ENCODE measurements around the gene NTM.

NTM gene

GRCh38 chr11:131868629-131869507 is 498.5 kb downstream of the NTM start:
- Histone ChIP-seq H3K4me3 (ENCODE audit: extremely low read depth, insufficient read depth, low read length, poor library complexity, severe bottlenecking) (no peak overlapping the region), H3K36me3 (ENCODE audit: control insufficient read depth, insufficient read depth, low read length) (no peaks in the 10 kb centered on the region), H3K4me1 (ENCODE audit: control insufficient read depth, insufficient read depth, low read length, poor library complexity, severe bottlenecking) (peaks cover 18% of the 10 kb centered on the region), H3K27ac (ENCODE audit: low read depth, low read length, severe bottlenecking) (no peak overlapping the region), H3K9me3 (ENCODE audit: control insufficient read depth, low read length) (no peaks in the 10 kb centered on the region)
- WGBS, 2 experiments (ENCODE audit: insufficient coverage in 2 of 2) = 84 to 91% methylated on average over 8 to 10 of the region's 18 CpGs

- H3K27ac ChIP-seq (ENCODE audit: low read depth, low read length, severe bottlenecking) = no peak overlapping the region
- no peaks in the 10 kb centered on the region for H3K9me3 ChIP-seq (ENCODE audit: control insufficient read depth, low read length)
- peaks cover 18% of the 10 kb centered on the region for H3K4me1 ChIP-seq (ENCODE audit: control insufficient read depth, insufficient read depth, low read length, poor library complexity, severe bottlenecking)
- H3K4me3 ChIP-seq (ENCODE audit: extremely low read depth, insufficient read depth, low read length, poor library complexity, severe bottlenecking) = no peak overlapping the region
- no peaks in the 10 kb centered on the region for H3K36me3 ChIP-seq (ENCODE audit: control insufficient read depth, insufficient read depth, low read length)
- WGBS, 2 experiments (ENCODE audit: insufficient coverage in 2 of 2) = 100% methylated on average over 1 of the region's 2 CpGs
These were observed 499.9 kb downstream of the NTM start for GRCh38 chr11:131870305-131870704.

- Histone ChIP-seq H3K36me3 (ENCODE audit: control insufficient read depth, insufficient read depth, low read length) (no peaks in the 10 kb centered on the region), H3K27ac (ENCODE audit: low read depth, low read length, severe bottlenecking) (no peak overlapping the region), H3K9me3 (ENCODE audit: control insufficient read depth, low read length) (no peaks in the 10 kb centered on the region), H3K4me1 (ENCODE audit: control insufficient read depth, insufficient read depth, low read length, poor library complexity, severe bottlenecking) (peaks cover 18% of the 10 kb centered on the region), H3K4me3 (ENCODE audit: extremely low read depth, insufficient read depth, low read length, poor library complexity, severe bottlenecking) (no peak overlapping the region)
- WGBS, 2 experiments (ENCODE audit: insufficient coverage in 2 of 2) = 88 to 100% methylated on average over 1 to 2 of the region's 2 CpGs
These were observed 500.6 kb downstream of the NTM start for GRCh38 chr11:131871006-131871405.

- no peak overlapping the region for H3K27ac ChIP-seq (ENCODE audit: low read depth, low read length, severe bottlenecking)
- no peaks in the 10 kb centered on the region for H3K9me3 ChIP-seq (ENCODE audit: control insufficient read depth, low read length)
- no peak overlapping the region for H3K4me3 ChIP-seq (ENCODE audit: extremely low read depth, insufficient read depth, low read length, poor library complexity, severe bottlenecking)
- H3K4me1 ChIP-seq (ENCODE audit: control insufficient read depth, insufficient read depth, low read length, poor library complexity, severe bottlenecking) = peaks cover 9% of the 10 kb centered on the region
- H3K36me3 ChIP-seq (ENCODE audit: control insufficient read depth, insufficient read depth, low read length) = no peaks in the 10 kb centered on the region
These were observed 503.7 kb downstream of the NTM start for GRCh38 chr11:131874070-131874469.

- Histone ChIP-seq H3K9me3 (ENCODE audit: control insufficient read depth, low read length) (no peaks in the 10 kb centered on the region), H3K4me1 (ENCODE audit: control insufficient read depth, insufficient read depth, low read length, poor library complexity, severe bottlenecking) (peaks cover 4% of the 10 kb centered on the region), H3K27ac (ENCODE audit: low read depth, low read length, severe bottlenecking) (no peak overlapping the region), H3K4me3 (ENCODE audit: extremely low read depth, insufficient read depth, low read length, poor library complexity, severe bottlenecking) (no peak overlapping the region), H3K36me3 (ENCODE audit: control insufficient read depth, insufficient read depth, low read length) (no peaks in the 10 kb centered on the region)
- 95 to 98% methylated on average over 4 to 5 of the region's 5 CpGs for WGBS, 2 experiments (ENCODE audit: insufficient coverage in 2 of 2)
These were observed 505.2 kb downstream of the NTM start for GRCh38 chr11:131875611-131876010.

GRCh38 chr11:131877246-131877942 is 507.0 kb downstream of the NTM start:
- Histone ChIP-seq H3K9me3 (ENCODE audit: control insufficient read depth, low read length) (no peaks in the 10 kb centered on the region), H3K36me3 (ENCODE audit: control insufficient read depth, insufficient read depth, low read length) (no peaks in the 10 kb centered on the region), H3K4me1 (ENCODE audit: control insufficient read depth, insufficient read depth, low read length, poor library complexity, severe bottlenecking) (peaks cover 4% of the 10 kb centered on the region), H3K4me3 (ENCODE audit: extremely low read depth, insufficient read depth, low read length, poor library complexity, severe bottlenecking) (no peak overlapping the region), H3K27ac (ENCODE audit: low read depth, low read length, severe bottlenecking) (no peak overlapping the region)
- 79 to 93% methylated on average over 4 of the region's 10 CpGs for WGBS, 2 experiments (ENCODE audit: insufficient coverage in 2 of 2)

GRCh38 chr11:131880316-131880715 is 509.9 kb downstream of the NTM start:
- no CpG with 5 or more reads among the region's 3 CpGs for WGBS, 2 experiments (ENCODE audit: insufficient coverage in 2 of 2)
- Histone ChIP-seq H3K4me3 (ENCODE audit: extremely low read depth, insufficient read depth, low read length, poor library complexity, severe bottlenecking) (no peak overlapping the region), H3K9me3 (ENCODE audit: control insufficient read depth, low read length) (no peaks in the 10 kb centered on the region), H3K27ac (ENCODE audit: low read depth, low read length, severe bottlenecking) (no peak overlapping the region), H3K36me3 (ENCODE audit: control insufficient read depth, insufficient read depth, low read length) (no peaks in the 10 kb centered on the region), H3K4me1 (ENCODE audit: control insufficient read depth, insufficient read depth, low read length, poor library complexity, severe bottlenecking) (peaks cover 4% of the 10 kb centered on the region)

GRCh38 chr11:131880976-131881375 is 510.6 kb downstream of the NTM start:
- no CpG with 5 or more reads among the region's 6 CpGs for WGBS, 2 experiments (ENCODE audit: insufficient coverage in 2 of 2)

GRCh38 chr11:131883332-131883731 is 512.9 kb downstream of the NTM start:
- no peak overlapping the region for H3K4me3 ChIP-seq (ENCODE audit: extremely low read depth, insufficient read depth, low read length, poor library complexity, severe bottlenecking)
- no peak overlapping the region for H3K27ac ChIP-seq (ENCODE audit: low read depth, low read length, severe bottlenecking)
- WGBS, 2 experiments (ENCODE audit: insufficient coverage in 2 of 2) = 83 to 95% methylated on average over 6 of the region's 6 CpGs
- no peaks in the 10 kb centered on the region for H3K9me3 ChIP-seq (ENCODE audit: control insufficient read depth, low read length)
- peaks cover 14% of the 10 kb centered on the region for H3K4me1 ChIP-seq (ENCODE audit: control insufficient read depth, insufficient read depth, low read length, poor library complexity, severe bottlenecking)
- no peaks in the 10 kb centered on the region for H3K36me3 ChIP-seq (ENCODE audit: control insufficient read depth, insufficient read depth, low read length)

More at GRCh38 chr11:131880976-131881375, 510.6 kb downstream of the NTM start:
- Histone ChIP-seq H3K4me3 (ENCODE audit: extremely low read depth, insufficient read depth, low read length, poor library complexity, severe bottlenecking) (no peak overlapping the region), H3K36me3 (ENCODE audit: control insufficient read depth, insufficient read depth, low read length) (no peaks in the 10 kb centered on the region), H3K9me3 (ENCODE audit: control insufficient read depth, low read length) (no peaks in the 10 kb centered on the region), H3K4me1 (ENCODE audit: control insufficient read depth, insufficient read depth, low read length, poor library complexity, severe bottlenecking) (peaks cover 4% of the 10 kb centered on the region), H3K27ac (ENCODE audit: low read depth, low read length, severe bottlenecking) (no peak overlapping the region)

GRCh38 chr11:131884461-131885073 is 514.2 kb downstream of the NTM start:
- 95 to 96% methylated on average over 6 to 8 of the region's 8 CpGs for WGBS, 2 experiments (ENCODE audit: insufficient coverage in 2 of 2)

More at GRCh38 chr11:131884461-131885073, 514.2 kb downstream of the NTM start:
- Histone ChIP-seq H3K4me1 (ENCODE audit: control insufficient read depth, insufficient read depth, low read length, poor library complexity, severe bottlenecking) (peaks cover 25% of the 10 kb centered on the region), H3K4me3 (ENCODE audit: extremely low read depth, insufficient read depth, low read length, poor library complexity, severe bottlenecking) (no peak overlapping the region), H3K27ac (ENCODE audit: low read depth, low read length, severe bottlenecking) (no peak overlapping the region), H3K36me3 (ENCODE audit: control insufficient read depth, insufficient read depth, low read length) (no peaks in the 10 kb centered on the region), H3K9me3 (ENCODE audit: control insufficient read depth, low read length) (no peaks in the 10 kb centered on the region)
